Testis (tissue), 3 donors: ENCODE measurements around the gene TBC1D4. TPM values are rescaled to one million over a fixed set of nuclear protein-coding genes. Genes with fewer than 3 reads are reported as not detected.

ENCODE experiments used
- DNase-seq: peaks from one replicate; pipeline ENCODE4 v3.0.0-alpha.2; 2019
- H3K27ac ChIP-seq, 2 donors: fragments of 200-600 bp; sonication (generic); one replicate each; pipeline ENCODE4 v1.5.1; 2019
- H3K27me3 ChIP-seq: fragments of 200-600 bp; sonication (generic); one replicate; pipeline ENCODE4 v1.5.1; 2019
- H3K36me3 ChIP-seq: fragments of 200-600 bp; sonication (generic); one replicate; pipeline ENCODE4 v1.5.1; 2017; ENCODE audit warnings: low read depth; ENCODE audit errors: missing control alignments
- H3K4me1 ChIP-seq: fragments of 200-600 bp; sonication (generic); one replicate; pipeline ENCODE4 v1.5.1; 2019
- H3K4me3 ChIP-seq, 2 donors: fragments of 200-600 bp; sonication (generic); one replicate each; pipeline ENCODE4 v1.5.1; 2017 to 2019
- H3K9me3 ChIP-seq: fragments of 200-600 bp; sonication (generic); one replicate; pipeline ENCODE4 v1.5.1; 2017
- CTCF ChIP-seq, 3 experiments: fragments of 450-650 bp in 2 of 3; fragments of 200-600 bp in 1 of 3; sonication (generic) in 1 of 3; IDR thresholded peaks; one replicate each; pipeline ENCODE4 v1.5.1; 2016 to 2019; ENCODE audit warnings: antibody characterized with exemption in 3 of 3, mild to moderate bottlenecking in 2 of 3, moderate library complexity in 1 of 3
- POLR2A ChIP-seq: fragments of 450-650 bp; IDR thresholded peaks from one replicate; pipeline ENCODE4 v1.6.1; 2017; ENCODE audit warnings: antibody characterized with exemption, mild to moderate bottlenecking, moderate library complexity
- WGBS, 2 donors: methylation state at CpG; one replicate each; pipeline ENCODE4 v1.1.5; 2018; 5-methylcytosine and 5-hydroxymethylcytosine counted together
- intact Hi-C: fragments of 100-400 bp; cut with DNase I; formaldehyde crosslinking; loops from one replicate; pipeline ENCODE4 v1.15.1; 2023; ENCODE audit warnings: low total_unique reads
- polyA plus RNA-seq: library from polyadenylated mRNA; stranded (reverse); fragments of 350-450 nt; fragmentation: Illumina TruSeq; extraction: RNeasy Lipid Tissue Mini Kit (QIAGEN cat#74804); gene quantifications from one replicate; pipeline ENCODE4 v1.2.3, GENCODE V29; 2014; ENCODE audit warnings: low read depth, low replicate concordance; ENCODE audit not compliant: insufficient read depth
- total RNA-seq, 2 donors: library from RNA; depleted of rRNA; stranded (reverse); fragments of >200 nt; gene quantifications; one replicate each; pipeline ENCODE4 v1.2.3, GENCODE V29; 2016

Gene TBC1D4
- total and polyA plus RNA-seq, 3 donors from 2014 or later = 12.7 to 23.5 (median 20.4) TPM

GRCh38 chr13:75468098-75468497 lies 13.9 kb downstream of the TBC1D4 start:
- Histone ChIP-seq H3K36me3 (no peaks in the 10 kb centered on the region), H3K9me3 (no peaks in the 10 kb centered on the region), H3K4me1 (no peaks in the 10 kb centered on the region), H3K27me3 (no peaks in the 10 kb centered on the region), H3K27ac (no peak overlapping the region), H3K4me3 (no peak overlapping the region)
- TF ChIP-seq POLR2A (no peak), CTCF (IDR thresholded peaks at IDR 0.05) (no peak)
- WGBS, 2 donors = 60 to 80% methylated on average over 1 of the region's 1 CpG
- intact Hi-C loops = no loop called here
- no peak for DNase-seq

- WGBS, 2 donors = 98 to 99% methylated on average over 3 of the region's 3 CpGs
- Histone ChIP-seq H3K4me3 (no peak overlapping the region), H3K4me1 (no peaks in the 10 kb centered on the region), H3K27me3 (no peaks in the 10 kb centered on the region), H3K36me3 (no peaks in the 10 kb centered on the region), H3K27ac (no peak overlapping the region), H3K9me3 (no peaks in the 10 kb centered on the region)
- no peak for TF ChIP-seq CTCF (IDR thresholded peaks at IDR 0.05)
- no peak for TF ChIP-seq POLR2A
- intact Hi-C loops = no loop called here
- DNase-seq = no peak
These were observed 14.8 kb downstream of the TBC1D4 start for GRCh38 chr13:75467040-75467728.

- DNase-seq = no peak
- WGBS, 2 donors = 95 to 100% methylated on average over 1 of the region's 1 CpG
- H3K36me3 ChIP-seq = no peaks in the 10 kb centered on the region
- H3K4me3 ChIP-seq = no peak overlapping the region
- H3K27ac ChIP-seq = no peak overlapping the region
- H3K27me3 ChIP-seq = no peaks in the 10 kb centered on the region
- intact Hi-C loops = no loop called here
- H3K4me1 ChIP-seq = no peaks in the 10 kb centered on the region
- H3K9me3 ChIP-seq = no peaks in the 10 kb centered on the region
- TF ChIP-seq CTCF (IDR thresholded peaks at IDR 0.05) = no peak
- no peak for TF ChIP-seq POLR2A
These were observed 16.7 kb downstream of the TBC1D4 start for GRCh38 chr13:75465236-75465635.

- Histone ChIP-seq H3K4me3 (no peak overlapping the region), H3K36me3 (no peaks in the 10 kb centered on the region), H3K9me3 (no peaks in the 10 kb centered on the region), H3K4me1 (no peaks in the 10 kb centered on the region), H3K27ac (no peak overlapping the region), H3K27me3 (no peaks in the 10 kb centered on the region)
- TF ChIP-seq POLR2A = no peak
- no peak for TF ChIP-seq CTCF (IDR thresholded peaks at IDR 0.05)
- intact Hi-C loops = no loop called here
- DNase-seq = no peak
These were observed 20.7 kb downstream of the TBC1D4 start for GRCh38 chr13:75461314-75461713.

- intact Hi-C loops = no loop called here
- no peaks in the 10 kb centered on the region for H3K27me3 ChIP-seq
- no peak for DNase-seq
- H3K4me1 ChIP-seq = no peaks in the 10 kb centered on the region
- H3K36me3 ChIP-seq = no peaks in the 10 kb centered on the region
- no peak overlapping the region for H3K27ac ChIP-seq
- 71 to 73% methylated on average over 5 of the region's 5 CpGs for WGBS, 2 donors
- no peaks in the 10 kb centered on the region for H3K9me3 ChIP-seq
- TF ChIP-seq CTCF (IDR thresholded peaks at IDR 0.05) (no peak), POLR2A (no peak)
- H3K4me3 ChIP-seq = no peak overlapping the region
These were observed 21.3 kb downstream of the TBC1D4 start for GRCh38 chr13:75460644-75461043.
